Stimulated activated CD4-positive, alpha-beta T cell treated with anti-CD3 and anti-CD28 coated beads, Interleukin-2, amount 100 ng/mL, for 48 hours (primary cell): ENCODE measurements around the gene SRGAP1.

Experiments used
- DNase-seq, 2 donors: peaks; one replicate each; pipeline ENCODE4 v3.0.0-alpha.2; 2020

SRGAP1 gene

DNA sequence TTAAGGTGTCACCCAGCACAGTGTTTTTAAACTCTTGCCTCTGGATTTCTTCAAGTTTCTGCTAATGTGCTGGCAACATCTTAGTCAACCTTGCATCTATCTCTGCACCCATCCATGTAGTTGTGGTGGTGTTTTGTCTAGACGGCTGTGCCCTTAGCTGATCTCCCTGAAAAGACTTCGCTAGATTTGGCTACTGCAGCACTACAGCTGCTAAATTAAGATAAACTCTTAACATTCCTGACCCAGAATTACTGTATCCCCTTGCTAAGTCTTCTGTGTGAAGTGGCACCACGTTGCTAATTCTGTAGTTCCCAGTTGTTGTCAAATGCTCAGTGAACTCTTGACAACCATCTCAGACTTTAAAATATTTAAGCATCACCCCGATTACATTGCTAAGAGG is 66.8 kb downstream of the SRGAP1 start:
- no peak for DNase-seq

DNA sequence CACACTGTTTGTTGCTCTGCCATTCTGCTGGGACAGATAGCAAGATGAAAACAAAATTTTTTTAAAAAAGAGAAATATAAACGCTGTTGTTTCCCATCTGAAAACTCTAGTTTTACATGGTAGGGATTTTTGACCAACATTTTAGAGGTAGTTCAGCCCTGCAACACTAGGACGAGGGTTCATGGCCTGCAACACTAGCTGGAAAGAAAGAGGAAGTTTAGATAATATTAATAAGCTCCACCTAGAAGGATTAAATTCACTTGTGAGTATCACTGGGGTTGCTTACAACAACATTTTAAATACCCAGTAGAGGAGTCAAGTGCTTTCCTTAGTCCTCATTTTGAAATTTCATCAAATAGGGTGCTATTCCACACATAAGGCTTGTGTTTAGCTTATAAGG is 68.2 kb downstream of the SRGAP1 start:
- no peak for DNase-seq

DNA sequence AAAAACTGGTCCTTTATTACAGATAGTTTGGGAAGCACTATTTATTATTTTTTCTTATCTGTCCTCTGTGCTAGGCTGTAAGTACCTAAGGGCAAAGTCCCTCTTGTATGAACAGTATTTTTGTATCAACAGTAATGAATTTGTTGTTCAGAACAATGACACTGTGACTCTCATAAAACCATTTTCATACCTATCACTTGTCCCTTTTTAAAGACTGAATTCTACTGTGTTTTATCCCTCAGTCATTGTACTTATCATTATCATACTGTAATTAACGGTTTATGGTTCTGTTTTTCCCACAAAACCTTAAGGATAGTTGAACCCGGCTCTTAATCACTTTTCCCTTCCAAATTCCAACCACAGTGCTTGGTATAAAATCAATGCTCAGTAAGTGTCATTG is 69.4 kb downstream of the SRGAP1 start:
- no peak for DNase-seq

DNA sequence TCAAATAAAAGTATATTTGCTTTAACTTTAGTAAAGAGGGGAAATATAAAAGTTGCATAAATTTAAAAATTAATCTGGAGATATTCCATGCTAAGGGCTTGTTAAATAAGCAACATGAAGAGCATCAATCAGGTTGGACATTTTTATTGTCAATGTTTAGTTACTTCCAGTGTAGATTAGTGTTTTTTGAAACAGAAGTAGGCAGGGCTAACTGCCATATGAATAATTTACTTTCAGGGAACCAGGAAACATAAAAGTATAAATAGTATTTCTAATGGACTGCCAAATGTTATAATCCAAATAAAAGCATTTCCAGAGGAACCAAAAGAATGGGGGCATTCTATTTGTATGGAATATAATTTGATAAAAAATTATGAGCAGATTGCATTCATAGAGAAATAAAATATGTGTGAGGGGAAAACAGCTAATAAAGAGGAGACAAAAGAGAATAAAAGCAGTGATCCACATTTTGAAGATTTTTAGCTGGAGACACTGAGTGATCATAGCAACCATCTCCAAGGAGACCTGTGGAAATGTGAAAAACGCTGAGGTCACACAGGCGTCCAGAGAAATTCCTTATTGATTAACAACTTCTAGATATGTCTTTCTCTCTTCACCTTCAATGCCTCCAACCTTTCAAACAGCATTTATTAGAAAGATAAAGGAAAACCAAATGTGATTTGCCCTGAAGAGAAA is 70.8 kb downstream of the SRGAP1 start:
- no peak for DNase-seq

DNA sequence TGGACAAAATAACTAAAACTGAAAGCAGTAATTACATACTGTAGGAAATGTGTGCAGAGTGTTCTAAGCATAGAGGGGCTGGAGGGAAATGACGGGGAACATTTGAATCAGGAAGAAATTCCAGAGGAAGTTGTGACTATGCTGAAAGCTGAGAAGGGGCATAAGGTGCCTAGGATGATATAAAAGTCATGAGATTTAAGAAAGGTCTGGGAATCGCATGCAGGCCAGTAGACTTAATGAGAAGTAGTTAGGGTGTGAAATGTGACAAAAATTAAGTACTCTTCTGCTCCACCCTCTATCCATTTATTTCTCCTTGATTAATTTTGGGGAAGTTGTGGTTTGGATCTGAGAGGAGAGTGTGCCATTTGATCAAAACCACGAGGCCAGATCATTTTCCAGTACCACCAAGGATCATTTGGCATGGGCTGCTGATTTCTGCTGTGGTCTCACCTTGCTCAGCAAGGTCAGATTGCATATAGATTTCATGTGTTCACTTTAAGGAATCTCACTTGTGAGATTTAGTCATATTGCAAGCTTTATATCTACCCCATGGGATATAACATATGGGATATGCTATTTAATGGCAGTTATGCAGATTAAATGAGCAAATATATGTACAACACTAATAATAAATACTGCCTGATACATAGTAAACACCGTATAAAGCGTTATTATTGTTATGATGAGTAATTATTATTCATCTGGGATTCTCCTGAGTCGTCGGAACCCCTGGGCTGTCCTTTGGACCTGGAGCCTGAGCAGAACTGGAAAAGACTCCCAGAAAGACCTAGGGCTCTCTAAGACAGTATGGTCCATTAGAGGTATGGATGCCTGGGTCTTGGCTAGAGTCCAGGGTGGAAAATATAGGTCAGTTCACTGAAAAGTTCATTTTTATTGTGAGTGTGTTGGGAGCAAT is 72.3 kb downstream of the SRGAP1 start:
- DNase-seq: no peak

DNA sequence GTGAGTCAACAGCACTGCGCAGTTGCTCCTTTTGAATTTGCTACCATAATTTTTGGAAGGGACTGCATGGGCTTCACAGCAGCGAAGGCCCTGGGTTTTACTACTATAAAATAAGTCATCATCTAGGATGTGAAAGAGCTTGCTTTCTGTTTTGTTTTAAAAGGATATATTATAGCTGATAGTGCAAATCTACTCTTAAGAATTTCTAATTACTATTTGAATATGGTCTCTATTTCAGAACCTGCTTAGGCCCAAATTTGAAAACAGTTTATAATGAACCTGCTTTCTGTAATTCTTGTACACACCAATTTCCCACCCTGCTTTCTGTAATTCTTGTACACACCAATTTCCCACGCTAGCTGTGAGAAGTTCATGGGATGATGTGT is 73.0 kb downstream of the SRGAP1 start:
- DNase-seq: no peak

DNA sequence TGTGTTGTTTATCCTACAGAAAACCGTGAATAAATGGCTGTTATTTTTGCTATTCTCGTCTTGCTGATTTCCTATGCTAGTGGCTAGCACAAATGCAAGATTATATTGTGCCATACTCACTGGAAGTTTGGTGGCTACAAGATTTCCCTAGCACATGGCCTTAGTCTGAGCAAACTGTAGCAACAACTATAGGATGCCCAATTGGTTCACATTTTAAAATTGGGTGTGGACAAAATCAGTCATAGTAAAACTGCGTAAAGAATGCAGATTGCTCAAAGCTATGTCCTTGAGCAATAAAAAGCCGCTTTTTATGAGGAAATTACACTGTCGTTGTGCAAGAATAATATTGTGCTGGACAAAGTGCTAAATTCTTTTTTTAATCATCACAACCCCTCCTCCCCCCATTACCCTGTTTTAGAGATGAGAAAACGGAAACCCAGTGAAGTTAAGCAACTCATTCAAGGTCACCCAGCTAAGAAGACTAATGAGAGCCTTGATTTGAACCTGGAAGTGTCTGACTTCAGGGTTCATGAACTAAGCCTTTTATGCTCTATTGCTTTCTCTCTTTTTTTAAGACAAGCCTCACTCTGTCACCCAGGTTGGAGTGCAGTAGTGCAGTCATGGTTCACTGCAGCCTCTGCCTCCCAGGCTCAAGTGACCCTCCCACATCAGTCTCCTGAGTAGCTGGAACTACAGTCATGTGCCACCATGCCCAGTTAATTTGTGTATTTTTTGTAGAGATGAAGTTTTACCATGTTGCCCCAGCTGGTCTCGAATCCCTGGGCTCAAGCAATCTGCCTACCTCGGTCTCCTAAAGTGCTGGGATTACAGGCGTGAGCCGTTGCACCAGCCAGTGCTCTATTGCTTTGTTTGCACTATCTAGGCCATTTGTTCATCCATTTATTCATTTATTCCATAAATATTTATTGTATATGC is 73.6 kb downstream of the SRGAP1 start:
- DNase-seq: no peak

DNA sequence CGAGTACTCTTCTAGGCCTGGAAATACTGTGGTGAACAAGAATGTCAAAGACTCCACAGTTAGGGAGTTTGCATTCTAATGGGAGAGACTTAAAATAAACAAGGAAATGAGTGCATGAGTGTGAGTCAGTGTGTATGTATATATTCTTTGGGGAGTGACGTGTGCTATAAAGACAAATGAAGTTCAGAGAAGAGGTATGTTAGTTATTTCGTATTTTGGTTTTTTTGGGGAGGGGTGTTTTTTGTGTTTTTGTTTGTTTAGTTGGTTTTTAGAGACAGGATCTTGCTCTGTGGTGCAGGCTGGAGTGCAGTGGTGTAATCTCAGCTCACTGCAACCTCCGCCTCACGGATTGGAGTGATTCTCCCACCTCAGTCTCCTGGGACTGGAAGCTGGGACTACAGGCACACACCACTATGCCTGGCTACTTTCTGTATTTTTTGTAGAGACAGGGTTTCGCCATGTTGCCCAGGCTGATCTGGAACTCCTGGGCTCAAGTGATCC is 74.3 kb downstream of the SRGAP1 start:
- no peak for DNase-seq

DNA sequence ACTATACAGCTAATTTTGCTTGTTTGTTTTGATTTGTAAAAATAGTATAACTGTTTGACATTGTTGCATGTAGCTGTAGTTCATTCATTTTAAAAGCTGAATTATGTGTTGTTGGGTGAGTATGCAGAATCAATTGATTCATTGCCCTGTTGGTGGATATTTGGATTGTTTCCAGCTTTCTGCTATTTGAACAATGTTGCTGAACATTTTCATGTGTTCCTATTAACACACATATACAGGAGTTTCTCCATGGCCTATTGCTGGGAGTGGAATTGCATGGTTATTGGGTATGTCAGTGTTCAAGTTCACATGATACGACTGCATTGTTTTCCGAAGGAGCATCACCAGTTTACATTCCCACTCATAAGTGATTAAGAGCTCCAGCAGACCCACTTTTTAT is 75.3 kb downstream of the SRGAP1 start:
- no peak for DNase-seq

DNA sequence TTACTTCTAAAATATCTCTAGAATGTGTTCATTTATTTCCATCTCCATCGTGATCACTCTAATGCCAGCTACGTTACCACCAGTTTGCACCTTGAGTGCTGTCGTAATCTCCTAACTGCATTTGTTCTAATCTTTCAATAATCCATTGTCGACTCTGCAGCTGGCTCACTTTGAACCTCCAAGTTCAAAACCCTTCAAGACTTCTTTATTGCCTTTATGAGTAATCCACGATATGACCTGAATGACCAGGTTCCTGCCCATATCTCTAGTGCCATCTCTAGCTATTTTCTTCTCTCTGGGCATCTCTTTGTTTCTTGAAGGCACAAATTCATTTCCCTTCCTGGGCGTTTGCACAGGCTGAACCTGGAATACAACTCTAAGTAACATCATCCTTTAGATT is 76.7 kb downstream of the SRGAP1 start:
- DNase-seq: no peak

DNA sequence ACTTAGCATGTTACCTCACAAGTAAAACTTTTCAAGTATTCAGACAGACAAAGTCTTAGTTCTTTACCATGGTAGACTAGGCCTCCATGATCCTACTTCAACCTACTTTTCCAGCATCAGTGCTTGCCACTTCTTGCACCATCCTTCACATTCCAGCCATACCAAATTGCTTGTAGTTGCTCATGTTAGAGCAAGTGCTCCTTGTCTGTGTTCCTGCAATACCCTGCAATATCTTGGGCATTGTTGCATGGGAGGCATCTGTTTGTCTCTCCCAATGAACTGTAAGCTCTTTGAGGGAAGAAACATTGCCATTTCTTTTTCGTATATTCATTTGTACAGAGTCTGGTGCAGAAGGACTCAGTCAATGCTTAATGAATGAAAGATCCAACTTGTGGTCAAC is 78.0 kb downstream of the SRGAP1 start:
- DNase-seq: no peak

DNA sequence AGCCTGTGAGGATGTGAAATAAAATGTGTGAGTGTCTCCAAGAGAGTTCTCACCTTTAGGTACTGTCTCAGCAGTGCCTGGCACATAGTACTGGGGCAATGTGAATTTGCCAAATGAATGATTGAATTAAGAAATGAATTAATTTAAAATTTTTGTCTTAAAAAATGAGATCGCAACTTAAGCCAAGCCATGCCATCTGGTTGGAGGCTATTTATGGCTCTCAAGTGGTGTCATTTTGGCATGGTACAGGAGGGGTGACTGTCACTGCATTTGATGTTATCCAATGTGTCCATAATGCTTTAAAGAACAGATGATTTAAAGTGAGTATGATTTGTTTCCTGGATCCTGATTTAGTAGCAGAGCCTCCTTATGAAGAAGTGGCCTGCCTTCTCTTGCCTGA is 80.3 kb downstream of the SRGAP1 start:
- DNase-seq: no peak

DNA sequence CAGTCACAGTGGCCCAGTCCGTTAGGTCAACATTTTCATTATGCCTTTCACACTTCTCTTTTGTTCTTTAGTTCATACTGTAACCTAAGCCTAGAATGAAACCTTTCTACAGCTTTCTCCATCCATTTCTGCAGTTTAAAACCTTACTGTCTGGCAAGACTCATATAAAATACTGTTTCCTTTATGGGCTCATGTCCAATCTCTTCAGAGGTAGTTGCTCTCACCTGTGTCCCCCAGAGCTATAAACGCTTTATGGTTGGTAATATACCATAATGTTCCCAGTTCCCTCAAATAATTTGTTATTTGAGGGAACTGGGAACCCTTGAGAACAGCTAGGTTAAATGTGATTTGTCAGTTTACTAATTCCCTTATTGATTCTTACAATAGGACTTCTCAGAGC is 83.0 kb downstream of the SRGAP1 start:
- DNase-seq: no peak

DNA sequence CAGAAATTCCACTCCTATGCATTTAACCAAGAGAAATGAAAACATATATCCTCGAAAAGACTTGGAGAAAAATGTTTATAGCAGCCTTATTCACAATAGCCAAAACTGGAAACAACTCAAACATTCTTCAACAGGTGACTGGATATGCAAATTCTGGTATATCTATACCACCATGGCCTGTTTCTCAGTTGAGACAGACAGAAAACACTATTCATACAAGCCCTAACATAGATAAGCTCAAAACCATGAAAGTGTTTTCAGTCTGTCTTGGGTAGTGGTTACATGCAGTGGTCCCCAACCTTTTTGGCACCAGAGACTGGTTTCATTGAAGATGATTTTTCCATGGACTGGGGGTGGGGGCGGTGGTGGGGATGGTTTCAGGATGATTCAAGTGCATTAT is 83.8 kb downstream of the SRGAP1 start:
- no peak for DNase-seq

DNA sequence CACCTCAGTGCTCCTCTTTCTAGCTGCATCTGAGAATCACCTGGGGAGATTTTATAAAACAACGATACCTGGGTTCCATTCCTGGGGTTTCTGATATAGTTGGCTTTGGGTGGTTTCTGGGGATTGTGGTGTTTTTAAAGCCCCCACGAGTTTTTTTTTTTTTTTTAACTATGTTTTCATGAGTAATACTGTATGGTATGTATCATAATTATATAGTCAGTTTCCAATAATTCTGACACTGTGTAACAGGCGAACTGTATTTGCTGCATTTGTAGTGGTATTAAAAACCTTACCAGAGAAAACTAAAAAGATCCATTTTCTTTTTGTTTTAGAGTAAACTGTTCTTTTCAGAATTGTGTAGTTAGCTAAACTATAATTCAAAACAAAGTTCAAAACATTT is 84.9 kb downstream of the SRGAP1 start:
- no peak for DNase-seq

DNA sequence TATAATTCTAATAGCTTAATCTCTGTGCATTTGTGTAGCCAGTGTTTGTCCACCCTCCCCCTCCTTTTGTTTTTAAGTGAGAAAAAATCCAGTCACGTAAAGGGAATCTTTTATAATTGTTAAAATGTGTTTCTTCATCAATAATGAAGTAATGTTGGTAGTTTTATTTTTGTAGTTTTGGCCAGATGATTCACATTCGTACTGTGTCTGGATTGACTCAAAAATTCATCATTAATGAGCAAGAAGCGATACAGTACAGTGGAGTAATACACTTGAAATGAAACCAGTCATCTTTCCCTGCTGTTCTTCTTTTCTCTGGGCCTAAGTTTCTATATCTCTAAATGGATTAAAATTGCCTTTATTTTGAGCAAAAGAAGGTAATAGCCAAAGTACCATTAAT is 86.5 kb downstream of the SRGAP1 start:
- no peak for DNase-seq

DNA sequence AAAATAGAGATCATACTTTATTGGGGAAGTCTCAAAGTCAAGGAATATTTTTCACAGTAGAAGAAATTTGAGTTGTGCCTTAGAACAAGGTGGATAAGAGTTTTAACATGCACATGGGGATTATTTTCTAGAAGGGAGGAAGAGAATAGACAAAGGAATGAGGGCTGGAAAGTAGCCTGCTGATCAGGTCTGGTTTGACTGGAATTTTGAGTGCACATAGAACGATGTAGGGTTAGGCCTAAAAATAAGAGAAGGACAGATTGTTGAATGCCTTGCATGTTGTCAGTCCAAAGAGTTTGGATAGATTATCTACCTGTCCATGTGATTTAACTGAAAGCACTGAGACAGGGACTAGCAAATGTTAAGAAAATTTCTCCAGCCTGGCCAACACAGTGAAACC is 87.2 kb downstream of the SRGAP1 start:
- DNase-seq: no peak

DNA sequence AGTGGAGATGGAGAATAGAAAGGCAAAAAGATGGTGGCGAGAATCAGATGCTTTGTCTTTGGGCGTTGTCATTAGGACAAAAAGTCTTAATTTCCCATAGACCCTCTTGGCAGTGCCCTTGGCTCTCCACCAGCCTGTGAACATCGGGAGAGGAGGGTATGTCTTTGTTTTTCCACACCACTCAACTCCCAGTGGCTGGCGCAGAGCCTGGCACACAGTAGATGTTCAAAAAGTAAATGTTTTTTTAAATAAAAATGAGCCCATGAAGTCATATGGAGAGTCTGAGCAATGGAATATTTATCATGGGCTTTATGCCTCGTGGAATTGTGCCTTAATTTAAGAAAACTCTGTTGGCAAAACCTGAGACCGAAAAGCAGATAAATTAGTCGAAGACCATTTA is 90.4 kb downstream of the SRGAP1 start:
- DNase-seq: no peak

DNA sequence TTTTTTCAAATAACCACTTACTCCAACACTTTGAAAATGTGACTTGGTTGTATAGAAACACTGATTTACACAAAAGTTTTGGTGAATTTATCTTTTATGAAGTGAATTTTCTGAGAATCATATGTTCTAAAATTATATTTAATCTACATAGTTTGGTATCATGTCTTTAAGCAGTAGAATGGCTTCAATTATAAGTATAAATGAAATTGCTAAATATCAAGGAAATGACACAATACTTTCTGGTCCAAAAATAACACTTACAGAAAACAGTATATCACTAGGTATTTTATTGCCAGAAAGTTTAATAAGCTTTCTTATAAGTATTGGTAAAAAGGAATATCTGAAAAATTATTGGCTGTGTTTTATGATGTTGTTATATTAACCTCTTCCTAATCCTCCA is 90.9 kb downstream of the SRGAP1 start:
- DNase-seq: no peak

DNA sequence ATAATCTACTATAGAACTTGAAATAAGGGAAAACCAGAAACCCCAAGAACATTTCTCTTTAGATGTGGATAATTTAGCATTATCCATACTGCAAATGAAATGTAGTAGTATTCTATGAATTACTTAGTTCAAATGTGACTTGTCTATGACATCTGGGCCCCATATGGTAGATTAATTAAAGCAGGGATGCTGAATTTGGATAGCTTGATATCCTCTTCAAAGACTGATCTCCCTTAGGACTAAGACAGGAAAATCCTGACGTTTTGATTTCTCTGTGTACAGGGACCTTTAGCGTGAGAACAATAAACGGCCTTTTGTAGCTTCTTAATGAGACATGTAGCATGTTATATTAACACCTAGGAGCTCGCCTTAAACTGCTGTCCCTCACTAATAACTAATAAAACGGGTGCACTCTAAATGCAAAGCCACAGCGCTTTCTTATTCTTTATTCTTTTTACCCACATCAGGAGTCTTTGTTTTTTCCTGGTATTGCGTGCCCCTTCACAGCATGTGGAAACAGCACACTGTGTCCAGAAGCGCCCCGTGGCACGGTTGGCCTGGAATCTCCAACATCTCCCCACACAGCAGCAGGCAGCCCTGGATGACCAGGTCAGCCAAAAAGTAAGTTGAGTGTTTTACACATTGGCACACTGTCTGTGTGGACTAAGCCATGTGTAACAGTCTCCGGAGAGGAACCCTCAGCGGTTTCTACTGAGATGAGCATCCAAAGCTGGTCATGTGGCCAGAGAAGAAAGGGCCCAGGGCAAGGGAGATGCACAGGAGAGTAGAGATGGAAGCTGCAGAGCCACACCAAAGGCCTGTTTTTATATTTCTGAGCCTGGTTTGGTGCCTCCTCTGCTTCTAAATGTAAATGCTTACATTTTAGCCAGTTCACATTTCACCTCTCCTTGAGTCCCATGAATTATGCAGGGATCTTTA is 93.1 kb downstream of the SRGAP1 start:
- DNase-seq: no peak

DNA sequence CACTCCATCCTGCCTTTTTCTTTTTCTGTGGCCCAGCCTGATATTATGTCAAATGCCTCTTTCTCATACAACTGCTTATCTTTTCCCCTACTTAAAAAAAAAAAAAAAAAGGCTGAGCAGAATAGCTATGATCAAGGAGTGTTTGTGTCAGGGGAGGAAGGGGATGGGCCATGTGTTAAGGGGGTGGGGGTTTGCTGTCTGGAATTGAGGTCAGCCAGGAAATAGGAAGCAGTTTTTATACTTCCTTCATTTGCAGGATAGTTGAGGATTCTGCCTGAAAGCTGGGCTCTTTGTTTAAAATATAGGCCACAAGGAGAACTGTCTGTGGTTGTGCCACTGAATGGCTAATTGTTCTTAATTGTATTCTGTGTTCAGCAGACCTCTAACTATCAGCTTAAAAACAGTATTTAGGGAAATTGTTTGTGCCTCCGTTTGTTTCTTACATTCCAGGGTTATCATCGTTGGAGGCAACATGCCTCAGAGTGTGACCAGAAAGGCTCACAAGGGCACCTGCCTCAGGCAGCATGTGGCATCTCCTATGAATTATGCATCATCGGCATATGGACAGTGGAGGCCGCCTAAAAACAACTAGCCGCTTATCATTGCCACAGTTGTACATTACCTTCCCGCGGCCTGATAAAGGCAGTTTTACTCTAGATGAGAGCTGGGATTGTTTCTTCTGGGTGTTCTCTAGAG is 96.0 kb downstream of the SRGAP1 start:
- no peak for DNase-seq
